Muscle layer of duodenum (tissue), 2 donors: Measurements from ENCODE around the gene EPHB2.

Experiments
- H3K27ac ChIP-seq: one replicate; pipeline ENCODE4 v1.7.0; 2013; ENCODE audit warnings: mild to moderate bottlenecking, low read length
- H3K27me3 ChIP-seq: one replicate; pipeline ENCODE4 v1.7.0; 2013; ENCODE audit warnings: low read depth, mild to moderate bottlenecking, control low read depth, low read length
- H3K36me3 ChIP-seq, 2 donors: one replicate each; pipeline ENCODE4 v1.7.0; 2013; ENCODE audit warnings: low read length in 2 of 2, control low read depth in 1 of 2, mild to moderate bottlenecking in 1 of 2; ENCODE audit not compliant: insufficient read depth in 2 of 2, control insufficient read depth in 1 of 2
- H3K4me1 ChIP-seq, 2 donors: one replicate each; pipeline ENCODE4 v1.7.0; 2013; ENCODE audit warnings: low read length in 2 of 2, mild to moderate bottlenecking in 2 of 2, control low read depth in 1 of 2, moderate library complexity in 1 of 2; ENCODE audit not compliant: insufficient read depth in 2 of 2, control insufficient read depth in 1 of 2
- H3K4me3 ChIP-seq, 2 donors: one replicate each; pipeline ENCODE4 v1.7.0; 2013; ENCODE audit warnings: low read length in 2 of 2, low read depth in 1 of 2, mild to moderate bottlenecking in 1 of 2
- H3K9me3 ChIP-seq, 2 donors: one replicate each; pipeline ENCODE4 v1.7.0; 2013; ENCODE audit warnings: low read length in 2 of 2, control low read depth in 1 of 2, mild to moderate bottlenecking in 1 of 2; ENCODE audit not compliant: control insufficient read depth in 1 of 2
- donor health status: healthy.

The EPHB2 gene

DNA sequence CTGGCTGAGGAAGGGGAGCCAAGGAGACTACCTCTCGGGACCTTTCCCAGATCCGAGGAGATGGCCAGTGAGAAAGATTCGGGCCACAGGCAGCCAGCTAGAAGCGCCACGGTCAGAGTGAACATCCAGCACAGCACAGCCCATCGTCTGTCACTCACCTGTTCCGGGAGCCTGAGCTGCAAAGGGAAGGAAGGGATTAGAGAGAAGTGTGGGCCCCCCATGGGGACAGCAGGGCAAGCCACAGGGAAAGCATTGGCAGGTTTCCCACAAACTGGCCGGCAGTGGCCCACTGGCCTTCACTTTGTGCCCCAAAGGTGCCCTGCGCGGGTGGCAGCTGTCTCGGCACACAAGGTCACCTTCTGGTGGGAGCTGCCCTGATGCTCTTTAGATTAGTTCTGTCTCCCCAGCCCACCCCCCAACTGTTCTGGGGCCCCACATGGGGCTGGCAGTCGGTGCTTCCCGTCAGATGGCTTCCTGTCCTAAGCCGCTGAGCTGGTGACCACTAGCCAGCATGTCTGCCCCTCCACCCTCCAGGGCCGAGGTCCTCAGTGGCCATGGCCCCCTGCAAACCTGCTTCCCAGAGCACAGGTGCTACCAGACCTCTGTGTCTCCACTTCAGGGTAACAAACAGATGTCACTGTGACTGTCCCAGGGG lies 205.3 kb downstream of the EPHB2 start:
- Histone ChIP-seq H3K4me1 (peaks cover 0 to 5% of the 10 kb centered on the region in 2 donors), H3K27me3 (no peaks in the 10 kb centered on the region), H3K4me3 (no peak overlapping the region), H3K36me3 (peaks cover 0 to 4% of the 10 kb centered on the region in 2 donors), H3K9me3 (no peaks in the 10 kb centered on the region), H3K27ac (no peak overlapping the region)

DNA sequence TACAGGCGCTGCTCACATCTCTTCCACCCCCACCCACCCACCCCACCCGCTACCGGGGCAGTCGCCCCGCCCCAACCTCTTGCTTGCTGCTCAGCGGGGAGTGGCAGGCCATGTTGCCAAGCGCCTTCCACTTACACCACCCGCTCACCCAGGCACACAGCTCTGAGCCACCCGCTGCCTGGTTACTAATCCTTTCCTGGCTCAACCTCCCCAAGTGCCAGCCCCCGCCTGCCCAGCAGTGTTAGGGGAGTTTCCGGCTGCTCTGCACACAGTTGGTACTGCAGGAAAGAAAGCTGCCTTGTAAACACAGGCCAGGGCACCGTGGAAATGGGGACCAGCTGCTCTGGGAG lies 205.8 kb downstream of the EPHB2 start:
- H3K27ac ChIP-seq, result no peak overlapping the region
- peaks cover 0 to 5% of the 10 kb centered on the region in 2 donors for H3K4me1 ChIP-seq
- no peaks in the 10 kb centered on the region for H3K9me3 ChIP-seq
- H3K4me3 ChIP-seq, result no peak overlapping the region
- H3K36me3 ChIP-seq, result peaks cover 0 to 4% of the 10 kb centered on the region in 2 donors
- no peaks in the 10 kb centered on the region for H3K27me3 ChIP-seq

GRCh38 chr1:22917989-22918388 lies 207.3 kb downstream of the EPHB2 start:
- Histone ChIP-seq H3K9me3 (no peaks in the 10 kb centered on the region), H3K4me3 (no peak overlapping the region), H3K27ac (no peak overlapping the region), H3K36me3 (no peaks in the 10 kb centered on the region), H3K27me3 (no peaks in the 10 kb centered on the region), H3K4me1 (peaks cover 0 to 5% of the 10 kb centered on the region in 2 donors)

- H3K9me3 ChIP-seq, result no peaks in the 10 kb centered on the region
- peaks cover 0 to 5% of the 10 kb centered on the region in 2 donors for H3K4me1 ChIP-seq
Observed at GRCh38 chr1:22918644-22919043, 208.0 kb downstream of the EPHB2 start.

DNA sequence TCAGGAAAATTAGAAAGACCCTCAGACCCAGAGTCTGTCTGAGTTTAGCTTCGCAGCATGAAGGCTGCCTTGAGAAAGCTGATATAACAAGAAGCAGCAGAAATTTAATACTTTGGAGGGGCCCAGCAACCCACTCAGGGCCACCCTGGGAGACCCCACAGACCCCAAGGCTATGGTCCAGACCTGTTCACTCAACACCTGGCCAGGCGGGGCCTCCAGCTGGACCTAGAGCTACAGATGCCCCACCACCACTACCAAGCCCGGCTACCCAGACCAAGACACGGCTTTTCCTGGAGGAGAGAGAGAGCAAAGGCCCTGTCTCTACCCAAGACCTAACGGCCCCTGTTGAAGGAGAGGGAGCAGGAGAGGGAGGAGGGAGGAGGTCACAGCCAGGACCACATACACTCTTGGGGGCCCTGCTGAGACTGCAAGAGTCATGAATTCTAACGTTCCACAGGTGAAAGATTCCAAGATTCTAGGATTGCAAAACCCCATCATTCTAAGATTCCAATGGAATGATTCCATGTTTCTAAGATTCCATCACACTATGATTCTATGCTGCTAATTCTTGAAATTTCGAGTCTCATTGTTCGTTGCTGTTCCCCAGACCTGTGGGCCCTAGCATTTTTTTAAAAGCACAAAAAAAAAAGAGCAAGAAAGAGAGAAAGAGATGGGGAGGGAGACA lies 208.8 kb downstream of the EPHB2 start:
- no peaks in the 10 kb centered on the region for H3K9me3 ChIP-seq
- H3K27ac ChIP-seq, result no peak overlapping the region
- H3K4me3 ChIP-seq, result no peak overlapping the region
- no peaks in the 10 kb centered on the region for H3K27me3 ChIP-seq
- H3K4me1 ChIP-seq, result no peaks in the 10 kb centered on the region
- no peaks in the 10 kb centered on the region for H3K36me3 ChIP-seq

More at GRCh38 chr1:22918644-22919043, 208.0 kb downstream of the EPHB2 start:
- Histone ChIP-seq H3K27me3 (no peaks in the 10 kb centered on the region), H3K27ac (no peak overlapping the region), H3K4me3 (no peak overlapping the region), H3K36me3 (no peaks in the 10 kb centered on the region)

- Histone ChIP-seq H3K4me1 (no peaks in the 10 kb centered on the region), H3K36me3 (no peaks in the 10 kb centered on the region), H3K9me3 (no peaks in the 10 kb centered on the region), H3K27ac (no peak overlapping the region), H3K4me3 (no peak overlapping the region), H3K27me3 (no peaks in the 10 kb centered on the region)
Observed at GRCh38 chr1:22920026-22920733, 209.5 kb downstream of the EPHB2 start.

GRCh38 chr1:22920734-22921451 lies 210.3 kb downstream of the EPHB2 start:
- H3K4me1 ChIP-seq, result no peaks in the 10 kb centered on the region
- H3K9me3 ChIP-seq, result no peaks in the 10 kb centered on the region
- H3K4me3 ChIP-seq, result no peak overlapping the region
- H3K27me3 ChIP-seq, result no peaks in the 10 kb centered on the region
- no peaks in the 10 kb centered on the region for H3K36me3 ChIP-seq
- no peak overlapping the region for H3K27ac ChIP-seq

GRCh38 chr1:22921452-22922126 lies 210.9 kb downstream of the EPHB2 start:
- Histone ChIP-seq H3K4me1 (no peaks in the 10 kb centered on the region), H3K9me3 (no peaks in the 10 kb centered on the region)

DNA sequence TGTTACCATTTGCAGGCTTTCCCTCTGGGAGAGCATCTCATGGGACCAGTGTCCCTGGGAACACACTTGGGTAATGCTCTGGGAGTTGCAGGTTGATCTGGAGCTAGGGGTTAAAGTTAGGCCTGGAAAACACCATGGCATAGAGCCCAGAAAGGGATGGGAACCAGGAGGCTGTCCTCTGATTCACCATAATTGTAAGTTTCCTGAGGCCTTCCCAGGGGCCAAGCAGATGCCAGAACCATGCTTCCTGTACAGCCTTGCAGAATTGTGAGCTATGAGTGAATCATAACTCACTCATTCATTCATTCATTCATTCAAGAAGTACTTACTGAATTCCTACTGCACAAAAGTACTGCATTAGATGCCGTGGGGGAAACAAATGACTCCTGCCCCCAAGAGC lies 212.0 kb downstream of the EPHB2 start:
- H3K4me3 ChIP-seq, result no peak overlapping the region
- H3K36me3 ChIP-seq, result no peaks in the 10 kb centered on the region
- H3K4me1 ChIP-seq, result no peaks in the 10 kb centered on the region
- H3K27ac ChIP-seq, result no peak overlapping the region
- no peaks in the 10 kb centered on the region for H3K9me3 ChIP-seq
- no peaks in the 10 kb centered on the region for H3K27me3 ChIP-seq

More at GRCh38 chr1:22921452-22922126, 210.9 kb downstream of the EPHB2 start:
- Histone ChIP-seq H3K27me3 (no peaks in the 10 kb centered on the region), H3K4me3 (no peak overlapping the region), H3K36me3 (no peaks in the 10 kb centered on the region), H3K27ac (no peak overlapping the region)

DNA sequence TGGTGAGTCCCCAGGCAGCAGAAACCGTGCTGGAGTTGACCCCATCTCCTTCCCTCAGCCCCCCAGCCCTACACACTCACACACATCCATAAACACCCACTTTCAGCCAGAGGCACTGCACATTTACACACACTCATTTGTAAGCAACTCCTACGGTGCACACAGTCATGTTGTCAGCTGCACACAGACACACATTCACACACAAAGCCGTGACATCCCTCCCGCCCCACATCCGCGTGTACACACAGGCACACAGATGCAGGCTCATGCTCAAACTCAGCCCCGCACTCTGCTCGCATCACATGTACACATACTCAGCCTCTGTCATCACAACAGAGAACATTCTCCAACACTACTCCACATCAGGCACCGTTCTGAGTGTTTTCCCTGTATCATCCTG lies 214.5 kb downstream of the EPHB2 start:
- Histone ChIP-seq H3K4me1 (no peaks in the 10 kb centered on the region), H3K27ac (no peak overlapping the region), H3K4me3 (no peak overlapping the region), H3K27me3 (no peaks in the 10 kb centered on the region), H3K36me3 (no peaks in the 10 kb centered on the region), H3K9me3 (no peaks in the 10 kb centered on the region)
